GM12875 (cell line): ENCODE measurements around the gene CXCL8.

ENCODE experiments used
- H3K4me3 ChIP-seq: one replicate; pipeline ENCODE4 v1.5.1; 2011; ENCODE audit warnings: low read depth, low read length, control low read depth
- CTCF ChIP-seq: IDR thresholded peaks from 2 replicates; pipeline ENCODE4 v1.5.1; 2011; ENCODE audit warnings: low read depth, mild to moderate bottlenecking, control low read depth, inconsistent platforms, low read length, moderate library complexity, borderline replicate concordance; ENCODE audit not compliant: insufficient read depth

Gene CXCL8

GRCh38 chr4:73702796-73703287, 37.5 kb upstream of the CXCL8 start:
- H3K4me3 ChIP-seq = no peak overlapping the region
- no peak for TF ChIP-seq CTCF

- no peak overlapping the region for H3K4me3 ChIP-seq
- TF ChIP-seq CTCF = no peak
Observed at GRCh38 chr4:73703320-73703719, 37.0 kb upstream of the CXCL8 start.

GRCh38 chr4:73704314-73705055, 35.9 kb upstream of the CXCL8 start:
- H3K4me3 ChIP-seq = no peak overlapping the region
- no peak for TF ChIP-seq CTCF

- TF ChIP-seq CTCF = no peak
- no peak overlapping the region for H3K4me3 ChIP-seq
Observed at GRCh38 chr4:73705056-73705432, 35.3 kb upstream of the CXCL8 start.

GRCh38 chr4:73705721-73706120, 34.6 kb upstream of the CXCL8 start:
- H3K4me3 ChIP-seq = no peak overlapping the region
- no peak for TF ChIP-seq CTCF

GRCh38 chr4:73706811-73707210, 33.6 kb upstream of the CXCL8 start:
- TF ChIP-seq CTCF = no peak
- no peak overlapping the region for H3K4me3 ChIP-seq

- TF ChIP-seq CTCF = no peak
- no peak overlapping the region for H3K4me3 ChIP-seq
Observed at GRCh38 chr4:73707269-73707875, 33.0 kb upstream of the CXCL8 start.
